ENCODE data around the gene EVA1B. TPM values are rescaled to one million over a fixed set of nuclear protein-coding genes. Genes with fewer than 3 reads are reported as not detected.

Gene EVA1B
- total RNA-seq, 4 donors from 2014 or later = 19.2 to 96.0 (median 73.8) TPM

GRCh38 chr1:36307601-36308330, 15.7 kb downstream of the EVA1B start:
- TF ChIP-seq CTCF (IDR thresholded peaks at IDR 0.05; ENCODE audit: low read depth) = no peak

- no peak for TF ChIP-seq CTCF (IDR thresholded peaks at IDR 0.05; ENCODE audit: low read depth)
Observed at GRCh38 chr1:36306902-36307456, 16.5 kb downstream of the EVA1B start.

- TF ChIP-seq CTCF (IDR thresholded peaks at IDR 0.05; ENCODE audit: low read depth) = no peak
Observed at GRCh38 chr1:36306210-36306901, 17.1 kb downstream of the EVA1B start, which contains the start of gene SH3D21. Gene SH3D21 (plus strand): TSS chr1:36306368. CDS start chr1:36306421, 53 bp downstream.

- TF ChIP-seq CTCF (IDR thresholded peaks at IDR 0.05; ENCODE audit: low read depth) = no peak
Observed at GRCh38 chr1:36305915-36306209, 17.6 kb downstream of the EVA1B start.

GRCh38 chr1:36304970-36305914, 18.2 kb downstream of the EVA1B start:
- TF ChIP-seq CTCF (IDR thresholded peaks at IDR 0.05; ENCODE audit: low read depth) = no peak

GRCh38 chr1:36304521-36304920, 18.9 kb downstream of the EVA1B start:
- no peak for TF ChIP-seq CTCF (IDR thresholded peaks at IDR 0.05; ENCODE audit: low read depth)
